BJ (cell line): Measurements from ENCODE around the gene SPTB. TPM values are rescaled to one million over a fixed set of nuclear protein-coding genes. Genes with fewer than 3 reads are reported as not detected.

Experiments used
- CTCF ChIA-PET: fragments of 350-600 bp; formaldehyde crosslinking; extraction: SDS; loops from one replicate; lab custom pipeline; 2021; ENCODE audit warnings: antibody characterized with exemption, inconsistent platforms; lab: Yijun Ruan, JAX
- POLR2A ChIA-PET: fragments of 300-600 bp; sonication (Branson Sonifier 250); formaldehyde crosslinking; extraction: SDS; loops from one replicate; lab custom pipeline; 2021; ENCODE audit warnings: antibody characterized with exemption; lab: Charles Lee
- DNase-seq: peaks from one replicate; pipeline ENCODE4 v3.0.0-alpha.2; 2011; ENCODE audit warnings: low read depth
- H3K27me3 ChIP-seq: 2 replicates; pipeline ENCODE4 v1.6.0; 2011; ENCODE audit warnings: low read length; ENCODE audit not compliant: control insufficient read depth, insufficient read depth
- H3K36me3 ChIP-seq: 2 replicates; pipeline ENCODE4 v1.5.1; 2011; ENCODE audit warnings: low read length; ENCODE audit not compliant: control insufficient read depth, insufficient read depth
- H3K4me3 ChIP-seq: 2 replicates; pipeline ENCODE4 v1.5.1; 2011; ENCODE audit warnings: low read depth, mild to moderate bottlenecking, control low read depth, low read length
- CTCF ChIP-seq: IDR thresholded peaks from 2 replicates; pipeline ENCODE4 v1.5.1; 2011; ENCODE audit warnings: low read depth, mild to moderate bottlenecking, control low read depth, inconsistent platforms, low read length, moderate library complexity; ENCODE audit not compliant: insufficient read depth
- polyA plus RNA-seq: library from polyadenylated mRNA; depleted of rRNA; stranded (reverse); fragments of >200 nt; gene quantifications from 2 replicates; pipeline ENCODE4 v1.2.3, GENCODE V29; 2011

The SPTB gene
- polyA plus RNA-seq, 1 experiment: 0.02 TPM

- no peak for TF ChIP-seq CTCF
- POLR2A ChIA-PET: no interaction called here
- peaks cover 18% of the 10 kb centered on the region for H3K36me3 ChIP-seq
- DNase-seq: no peak
- no peak overlapping the region for H3K4me3 ChIP-seq
- CTCF ChIA-PET: interaction anchor here (1.0 kb wide), 1 partner anchor 11 kb away, joined by 3 read pairs; no protein-coding TSS in a partner anchor
- no peaks in the 10 kb centered on the region for H3K27me3 ChIP-seq
These were observed 143.2 kb downstream of the SPTB start for GRCh38 chr14:64736271-64737169.

- Histone ChIP-seq H3K27me3 (no peaks in the 10 kb centered on the region), H3K4me3 (no peak overlapping the region), H3K36me3 (peaks cover 19% of the 10 kb centered on the region)
- POLR2A ChIA-PET: no interaction called here
- no peak for TF ChIP-seq CTCF
- no peak for DNase-seq
- CTCF ChIA-PET: interaction anchor here (1.0 kb wide), 1 partner anchor 10 kb away, joined by 3 read pairs; no protein-coding TSS in a partner anchor
These were observed 144.7 kb downstream of the SPTB start for GRCh38 chr14:64734990-64735389.

GRCh38 chr14:64733899-64734298 lies 145.8 kb downstream of the SPTB start:
- ChIA-PET POLR2A (no interaction called here), CTCF (interaction anchor here (0.9 kb wide), 1 partner anchor 9 kb away, joined by 3 read pairs; no protein-coding TSS in a partner anchor)
- H3K4me3 ChIP-seq: no peak overlapping the region
- no peaks in the 10 kb centered on the region for H3K27me3 ChIP-seq
- no peak for DNase-seq
- peaks cover 13% of the 10 kb centered on the region for H3K36me3 ChIP-seq
- TF ChIP-seq CTCF: no peak

GRCh38 chr14:64733321-64733720 lies 146.4 kb downstream of the SPTB start:
- DNase-seq: no peak
- Histone ChIP-seq H3K36me3 (peaks cover 10% of the 10 kb centered on the region), H3K27me3 (no peaks in the 10 kb centered on the region), H3K4me3 (no peak overlapping the region)
- ChIA-PET CTCF (no interaction called here), POLR2A (no interaction called here)
- TF ChIP-seq CTCF: no peak

GRCh38 chr14:64732536-64733120 lies 147.1 kb downstream of the SPTB start:
- ChIA-PET POLR2A (no interaction called here), CTCF (interaction anchor here (0.9 to 1.3 kb wide), 2 partner anchors 10 to 61 kb away, joined by 4 read pairs; no protein-coding TSS in a partner anchor)
- Histone ChIP-seq H3K4me3 (no peak overlapping the region), H3K27me3 (no peaks in the 10 kb centered on the region), H3K36me3 (peaks cover 10% of the 10 kb centered on the region)
- no peak for TF ChIP-seq CTCF
- DNase-seq: no peak
